H1 (cell line): ENCODE data around the gene TNN. TPM values are rescaled to one million over a fixed set of nuclear protein-coding genes. Genes with fewer than 3 reads are reported as not detected.

Experiments used
- CTCF ChIA-PET: fragments of 300-600 bp; sonication (Branson Sonifier 250); formaldehyde crosslinking; loops from one replicate; lab custom pipeline; 2021; ENCODE audit not compliant: partially characterized antibody; lab: Charles Lee
- POLR2A ChIA-PET: fragments of 300-600 bp; sonication (Branson Sonifier 250); formaldehyde crosslinking; loops from one replicate; lab custom pipeline; 2021; ENCODE audit warnings: inconsistent platforms; ENCODE audit not compliant: partially characterized antibody; lab: Charles Lee
- DNase-seq, 2 experiments: peaks; one replicate each; pipeline versions ENCODE4 v3.0.0 to v3.0.0-alpha.2; 2010 to 2022; ENCODE audit warnings: low spot score in 2 of 2, low read depth in 1 of 2, mixed read lengths in 1 of 2
- FAIRE-seq: peaks from 2 replicates; lab custom pipeline; 2011; peaks lifted over from hg19 to GRCh38; lab: Jason Lieb, UNC
- H2AFZ ChIP-seq: 2 replicates; pipeline ENCODE4 v1.8.1; 2012; ENCODE audit warnings: low read length, inconsistent platforms
- H2AK5ac ChIP-seq: 2 replicates; pipeline ENCODE4 v1.6.1; 2013; ENCODE audit warnings: low read depth, low read length
- H2BK120ac ChIP-seq: replicated peaks from 2 replicates; pipeline ENCODE3; 2013; ENCODE audit warnings: low read depth, low read length, inconsistent platforms
- H2BK12ac ChIP-seq: 2 replicates; pipeline ENCODE4 v1.6.1; 2013; ENCODE audit warnings: low read depth, low read length
- H2BK15ac ChIP-seq: 2 replicates; pipeline ENCODE4 v1.6.1; 2013; ENCODE audit warnings: low read length
- H2BK20ac ChIP-seq: 2 replicates; pipeline ENCODE4 v1.6.1; 2013; ENCODE audit warnings: low read length
- H2BK5ac ChIP-seq: 2 replicates; pipeline ENCODE4 v1.6.1; 2013; ENCODE audit warnings: low read depth, low read length
- H3K14ac ChIP-seq: 2 replicates; pipeline ENCODE4 v1.6.1; 2013; ENCODE audit warnings: inconsistent platforms; ENCODE audit not compliant: insufficient read length
- H3K18ac ChIP-seq: 2 replicates; pipeline ENCODE4 v1.6.1; 2013; ENCODE audit warnings: low read length; ENCODE audit errors: extremely low read depth
- H3K23ac ChIP-seq: 2 replicates; pipeline ENCODE4 v1.6.1; 2013; ENCODE audit warnings: inconsistent platforms; ENCODE audit not compliant: insufficient read length
- H3K23me2 ChIP-seq: 2 replicates; pipeline ENCODE4 v1.6.1; 2013; ENCODE audit warnings: low read depth, low read length
- H3K27ac ChIP-seq: 2 replicates; pipeline ENCODE4 v1.6.1; 2011; ENCODE audit warnings: low read depth, low read length, inconsistent platforms
- H3K27me3 ChIP-seq, 4 experiments: replicated peaks in 1 of 4; 1 replicate in 1 of 4; 2 replicates in 3 of 4; pipeline versions ENCODE4 v1.6.1 to v1.8.1; 2011 to 2013; ENCODE audit warnings: low read length in 3 of 4, mild to moderate bottlenecking in 3 of 4, inconsistent platforms in 2 of 4, mixed read lengths in 2 of 4, moderate library complexity in 1 of 4; ENCODE audit not compliant: control insufficient read depth in 3 of 4, insufficient read depth in 3 of 4; ENCODE audit errors: extremely low read depth in 1 of 4
- H3K36me3 ChIP-seq, 4 experiments: 2 replicates each; pipeline versions ENCODE4 v1.6.1 to v1.8.1; 2011 to 2013; ENCODE audit warnings: mild to moderate bottlenecking in 4 of 4, low read length in 3 of 4, moderate library complexity in 2 of 4, control low read depth in 1 of 4, inconsistent platforms in 1 of 4; ENCODE audit not compliant: insufficient read depth in 4 of 4, control insufficient read depth in 2 of 4
- H3K4ac ChIP-seq: replicated peaks from 2 replicates; pipeline ENCODE3; 2013; ENCODE audit warnings: low read length, low read depth, mixed read lengths, inconsistent platforms; ENCODE audit not compliant: insufficient read length
- H3K4me1 ChIP-seq, 4 experiments: replicated peaks in 1 of 4; 1 replicate in 1 of 4; 2 replicates in 3 of 4; pipeline versions ENCODE4 v1.6.1 to v1.8.1; 2011 to 2013; ENCODE audit warnings: low read length in 3 of 4, inconsistent platforms in 2 of 4, mixed read lengths in 1 of 4; ENCODE audit not compliant: insufficient read depth in 4 of 4, control insufficient read depth in 3 of 4
- H3K4me2 ChIP-seq, 2 experiments: 2 replicates each; pipeline versions ENCODE4 v1.6.1 to v1.8.1; 2011 to 2013; ENCODE audit warnings: low read depth in 2 of 2, low read length in 2 of 2, control low read depth in 1 of 2, inconsistent platforms in 1 of 2, mild to moderate bottlenecking in 1 of 2; ENCODE audit not compliant: insufficient read depth in 1 of 2
- H3K4me3 ChIP-seq, 4 experiments: fragments of 200-600, 300-600 bp in 1 of 4; sonication (generic), shearing (Covaris generic), sonication (Bioruptor Twin) in 1 of 4; 2 replicates each; pipeline versions ENCODE4 v1.5.1 to v1.8.1; 2011 to 2016; ENCODE audit warnings: low read length in 4 of 4, low read depth in 3 of 4, control low read depth in 2 of 4, inconsistent platforms in 2 of 4, mild to moderate bottlenecking in 2 of 4, mixed read lengths in 1 of 4, moderate library complexity in 1 of 4; ENCODE audit not compliant: insufficient read depth in 2 of 4; ENCODE audit errors: extremely low read depth in 1 of 4
- H3K56ac ChIP-seq: replicated peaks from 2 replicates; pipeline ENCODE3; 2013; ENCODE audit warnings: low read depth, mild to moderate bottlenecking, mixed read lengths, low read length, inconsistent platforms; ENCODE audit not compliant: insufficient read length
- H3K79me1 ChIP-seq: 2 replicates; pipeline ENCODE4 v1.6.1; 2013; ENCODE audit warnings: low read depth, low read length, control low read depth
- H3K79me2 ChIP-seq, 2 experiments: 2 replicates each; pipeline versions ENCODE4 v1.6.1 to v1.8.1; 2012 to 2013; ENCODE audit warnings: low read length in 2 of 2, mild to moderate bottlenecking in 2 of 2, inconsistent platforms in 1 of 2; ENCODE audit not compliant: insufficient read depth in 2 of 2, control insufficient read depth in 1 of 2
- H3K9ac ChIP-seq, 4 experiments: replicated peaks in 1 of 4; 1 replicate in 1 of 4; 2 replicates in 3 of 4; pipeline versions ENCODE4 v1.6.1 to v1.8.1; 2011 to 2013; ENCODE audit warnings: low read depth in 3 of 4, low read length in 3 of 4, control low read depth in 2 of 4, mild to moderate bottlenecking in 2 of 4, moderate library complexity in 2 of 4, inconsistent platforms in 1 of 4; ENCODE audit errors: extremely low read depth in 1 of 4
- H3K9me3 ChIP-seq, 2 experiments: 2 replicates each; pipeline versions ENCODE4 v1.6.1 to v1.8.1; 2012 to 2013; ENCODE audit warnings: mild to moderate bottlenecking in 2 of 2, moderate library complexity in 2 of 2, control low read depth in 1 of 2, inconsistent platforms in 1 of 2, low read depth in 1 of 2, low read length in 1 of 2, mixed read lengths in 1 of 2; ENCODE audit not compliant: insufficient read depth in 2 of 2
- H4K20me1 ChIP-seq, 2 experiments: replicated peaks in 1 of 2; 2 replicates each; pipeline versions ENCODE3 to v1.8.1; 2011 to 2013; ENCODE audit warnings: inconsistent platforms in 2 of 2, low read length in 2 of 2, mild to moderate bottlenecking in 1 of 2; ENCODE audit not compliant: insufficient read depth in 2 of 2, control insufficient read depth in 1 of 2
- H4K5ac ChIP-seq: 2 replicates; pipeline ENCODE4 v1.6.1; 2013; ENCODE audit warnings: low read length, low read depth, mixed read lengths, inconsistent platforms; ENCODE audit not compliant: insufficient read length
- H4K8ac ChIP-seq: 2 replicates; pipeline ENCODE4 v1.8.0; 2013; ENCODE audit warnings: mild to moderate bottlenecking, moderate library complexity, low read length, inconsistent platforms; ENCODE audit not compliant: insufficient read depth; ENCODE audit errors: extremely low read depth
- H4K91ac ChIP-seq: replicated peaks from 2 replicates; pipeline ENCODE3; 2013; ENCODE audit warnings: low read length, mixed read lengths, inconsistent platforms; ENCODE audit not compliant: insufficient read length
- BRCA1 ChIP-seq: IDR thresholded peaks from 2 replicates; pipeline ENCODE4 v1.6.1; 2012; ENCODE audit warnings: low read depth, low read length, improper control_type of control experiment
- CREB1 ChIP-seq: IDR thresholded peaks from 2 replicates; pipeline ENCODE4 v1.6.1; 2012; ENCODE audit warnings: inconsistent platforms
- EP300 ChIP-seq, 2 experiments: IDR thresholded peaks; 1 replicate in 1 of 2; 2 replicates in 1 of 2; pipeline ENCODE4 v1.6.1; 2011 to 2012; ENCODE audit warnings: low read depth in 2 of 2, low read length in 2 of 2, mild to moderate bottlenecking in 2 of 2, borderline replicate concordance in 1 of 2, inconsistent platforms in 1 of 2, moderate library complexity in 1 of 2
- EZH2 ChIP-seq: fragments of 200-600 bp; sonication (generic); IDR thresholded peaks from 2 replicates; pipeline ENCODE4 v1.7.1; 2012; ENCODE audit warnings: low read depth, mild to moderate bottlenecking, moderate library complexity, low read length, inconsistent platforms; ENCODE audit not compliant: severe bottlenecking
- MAFK ChIP-seq: IDR thresholded peaks from 2 replicates; pipeline ENCODE4 v1.6.1; 2012; ENCODE audit warnings: low read depth, mild to moderate bottlenecking, improper control_type of control experiment, low read length
- NANOG ChIP-seq: IDR thresholded peaks from 2 replicates; pipeline ENCODE4 v1.6.1; 2011; ENCODE audit warnings: low read length, low read depth, mild to moderate bottlenecking, inconsistent platforms; ENCODE audit not compliant: insufficient read depth, poor library complexity, severe bottlenecking
- POU5F1 ChIP-seq: IDR thresholded peaks from 2 replicates; pipeline ENCODE4 v1.6.1; 2011; ENCODE audit warnings: low read depth, mild to moderate bottlenecking, low read length, moderate library complexity
- RAD21 ChIP-seq, 2 experiments: IDR thresholded peaks in 1 of 2; conservative IDR thresholded peaks in 1 of 2; 2 replicates each; pipeline ENCODE4 v1.6.1; 2011; ENCODE audit warnings: low read depth in 2 of 2, low read length in 2 of 2, improper control_type of control experiment in 1 of 2, inconsistent platforms in 1 of 2, mild to moderate bottlenecking in 1 of 2, moderate library complexity in 1 of 2
- RBBP5 ChIP-seq: IDR thresholded peaks from 2 replicates; pipeline ENCODE4 v1.7.1; 2012; ENCODE audit warnings: low read depth, mild to moderate bottlenecking, inconsistent platforms, low read length, moderate library complexity, borderline replicate concordance
- SAP30 ChIP-seq: fragments of 300-600 bp; sonication (generic); IDR thresholded peaks from 2 replicates; pipeline ENCODE4 v1.7.1; 2012; ENCODE audit warnings: low read length, moderate library complexity, mild to moderate bottlenecking, inconsistent platforms; ENCODE audit not compliant: insufficient read depth, insufficient replicate concordance
- SIRT6 ChIP-seq: IDR thresholded peaks from one replicate; pipeline ENCODE4 v1.7.1; 2012; ENCODE audit warnings: low read length, inconsistent platforms
- SP1 ChIP-seq: IDR thresholded peaks from 2 replicates; pipeline ENCODE4 v1.6.1; 2011; ENCODE audit warnings: low read depth, low read length
- SP4 ChIP-seq: IDR thresholded peaks from 2 replicates; pipeline ENCODE4 v1.6.1; 2012; ENCODE audit warnings: low read length, inconsistent platforms
- TAF1 ChIP-seq: IDR thresholded peaks from 2 replicates; pipeline ENCODE4 v1.6.1; 2011; ENCODE audit warnings: mild to moderate bottlenecking, low read depth, low read length
- ZNF274 ChIP-seq: IDR thresholded peaks from 2 replicates; pipeline ENCODE4 v1.7.0; 2012; ENCODE audit warnings: low read length, borderline replicate concordance; ENCODE audit errors: extremely low read depth
- WGBS, 2 experiments: shearing (Covaris generic) in 1 of 2; methylation state at CpG; one replicate each; pipeline versions ENCODE4 v1.1.6 to v1.1.7; 2013 to 2015; ENCODE audit warnings: low lambda C conversion rate in 2 of 2, mixed read lengths in 2 of 2, inconsistent platforms in 1 of 2, low coverage in 1 of 2, missing lambda C conversion rate in 1 of 2; ENCODE audit not compliant: insufficient replicate concordance in 2 of 2, insufficient coverage in 1 of 2, insufficient read length in 1 of 2; ENCODE audit errors: extremely low coverage in 1 of 2, missing lambda C conversion rate in 1 of 2; 5-methylcytosine and 5-hydroxymethylcytosine counted together
- polyA plus RNA-seq, 7 experiments: library from polyadenylated mRNA; depleted of rRNA in 3 of 7; stranded (reverse) in 5 of 7; unstranded in 2 of 7; fragments of >200 nt in 5 of 7; fragments of 200-250 nt in 2 of 7; gene quantifications; 1 replicate in 5 of 7; 2 replicates in 1 of 7; 4 replicates in 1 of 7; pipeline versions ENCODE4 v1.2.1 to v1.2.3, GENCODE V29; 2011 to 2013; ENCODE audit warnings: missing spikeins in 2 of 7, mixed read lengths in 2 of 7
- total RNA-seq: library from RNA; stranded (reverse); fragmentation: NEBNext Ultra II Directional; extraction: Animal tissue kit (Norgen Biotek cat#: 25700); gene quantifications from 2 replicates; pipeline ENCODE4 v1.2.1, GENCODE V29; 2021

The TNN gene
- total and polyA plus RNA-seq, 2 of the 8 experiments (the other 6 are each of a cell fraction or from before 2014, with no cell fraction given): 0.21 to 0.30 TPM

DNA sequence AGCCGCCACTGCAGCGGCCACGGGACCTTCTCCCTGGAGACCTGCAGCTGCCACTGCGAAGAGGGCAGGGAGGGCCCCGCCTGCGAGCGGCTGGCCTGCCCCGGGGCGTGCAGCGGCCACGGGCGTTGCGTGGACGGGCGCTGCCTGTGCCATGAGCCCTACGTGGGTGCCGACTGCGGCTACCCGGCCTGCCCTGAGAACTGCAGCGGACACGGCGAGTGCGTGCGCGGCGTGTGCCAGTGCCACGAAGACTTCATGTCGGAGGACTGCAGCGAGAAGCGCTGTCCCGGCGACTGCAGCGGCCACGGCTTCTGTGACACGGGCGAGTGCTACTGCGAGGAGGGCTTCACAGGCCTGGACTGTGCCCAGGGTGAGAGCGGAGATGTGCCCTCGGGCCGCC is 11.7 kb downstream of the TNN start:
- H3K79me2 ChIP-seq: no peaks in the 10 kb centered on the region
- H3K23me2 ChIP-seq: no peaks in the 10 kb centered on the region
- POLR2A ChIA-PET: no interaction called here
- H3K23ac ChIP-seq: no peak overlapping the region
- no peaks in the 10 kb centered on the region for H3K79me1 ChIP-seq
- no peak overlapping the region for H4K5ac ChIP-seq
- WGBS, 2 experiments: 88% methylated on average over 29 of the region's 40 CpGs; no CpG with 5 or more reads in 1 of the 2 experiments
- no peaks in the 10 kb centered on the region for H4K20me1 ChIP-seq
- no peak overlapping the region for H3K9ac ChIP-seq
- H2BK5ac ChIP-seq: no peak overlapping the region
- H4K8ac ChIP-seq: no peak overlapping the region
- no peak overlapping the region for H2AFZ ChIP-seq
- H3K36me3 ChIP-seq: no peaks in the 10 kb centered on the region
- no peak overlapping the region for H3K27ac ChIP-seq
- 0 out of 7 replicates have a peak, but pooled peaks cover 0 to 2% (median 0%) of the 10 kb centered on the region in 4 experiments for H3K4me1 ChIP-seq
- no peaks in the 10 kb centered on the region for H3K27me3 ChIP-seq
- H3K18ac ChIP-seq: no peak overlapping the region
- H2BK12ac ChIP-seq: 0 out of 2 replicates have a peak overlapping the region, but pooled peaks have one; percentile 7
- no peak overlapping the region for H3K56ac ChIP-seq
- H3K4me2 ChIP-seq: no peak overlapping the region
- no peak overlapping the region for H3K14ac ChIP-seq
- H2BK120ac ChIP-seq: no peak overlapping the region
- no peak overlapping the region for H2AK5ac ChIP-seq
- CTCF ChIA-PET: interaction anchor here (1.3 to 6.5 kb wide), 3 partner anchors 9 to 238 kb away, joined by 4 to 51 read pairs (median 10); partner anchors contain the start of gene TNN
- no peak overlapping the region for H3K4ac ChIP-seq
- no peak overlapping the region for H3K4me3 ChIP-seq
- FAIRE-seq (no peak), DNase-seq (no peak)
- no peak overlapping the region for H2BK20ac ChIP-seq
- H4K91ac ChIP-seq: no peak overlapping the region
- H2BK15ac ChIP-seq: no peak overlapping the region
- no peaks in the 10 kb centered on the region for H3K9me3 ChIP-seq
- TF ChIP-seq ZNF274 (no peak), SP4 (no peak), MAFK (no peak), SAP30 (no peak), POU5F1 (no peak), RAD21 (IDR thresholded peaks at IDR 0.05 in 1 of 2, conservative IDR thresholded peaks at IDR 0.05 in 1 of 2; ENCODE audit: low read depth in 2 of 2, low read length in 2 of 2) (no peak), TAF1 (no peak), BRCA1 (no peak), RBBP5 (no peak), EZH2 (no peak), CREB1 (no peak), SIRT6 (no peak), SP1 (no peak), NANOG (no peak), EP300 (IDR thresholded peaks at IDR 0.05; ENCODE audit: borderline replicate concordance in 1 of 2, low read depth in 2 of 2, low read length in 2 of 2) (no peak)
